B cell (primary cell): ENCODE measurements around the gene ASMTL. TPM values are rescaled to one million over a fixed set of nuclear protein-coding genes. Genes with fewer than 3 reads are reported as not detected.
"Not testable (repeated sequence)": the region's sequence is repeated elsewhere in the genome, so short reads cannot be mapped to it uniquely, and the experiment has no call there.

ENCODE experiments used
- ATAC-seq: fragments of 200-7000 bp; cut with Tn5 transposase; one replicate; pipeline ENCODE4 v1.10.0; 2021; ENCODE audit warnings: low read depth, mild to moderate bottlenecking, moderate number of reproducible peaks, moderate library complexity
- CTCF ChIA-PET: fragments of 350-600 bp; sonication (Branson Sonifier 250); formaldehyde crosslinking; loops from one replicate; lab custom pipeline; 2021; ENCODE audit warnings: antibody characterized with exemption, inconsistent platforms; lab: Charles Lee
- POLR2A ChIA-PET: fragments of 350-600 bp; sonication (Branson Sonifier 250); formaldehyde crosslinking; loops from one replicate; lab custom pipeline; 2021; ENCODE audit warnings: antibody characterized with exemption; lab: Charles Lee
- DNase-seq: peaks from one replicate; pipeline ENCODE4 v3.0.0; 2013
- H2AFZ ChIP-seq: 2 replicates; pipeline ENCODE4 v1.6.1; 2012; ENCODE audit warnings: mild to moderate bottlenecking, low read depth, low read length; ENCODE audit not compliant: insufficient read depth, poor library complexity, severe bottlenecking
- H3K27ac ChIP-seq, 2 donors: 1 replicate in 1 of 2; 2 replicates in 1 of 2; pipeline ENCODE4 v1.5.1; 2012 to 2013; ENCODE audit warnings: low read length in 2 of 2, mild to moderate bottlenecking in 2 of 2, moderate library complexity in 1 of 2
- H3K27me3 ChIP-seq, 4 experiments: fragments of 200-600 bp in 1 of 4; sonication (generic) in 1 of 4; replicated peaks in 1 of 4; 1 replicate in 2 of 4; 2 replicates in 2 of 4; pipeline versions ENCODE4 v1.6.1 to v1.7.0; 2013 to 2016; ENCODE audit warnings: low read length in 3 of 4, mild to moderate bottlenecking in 2 of 4, mixed read lengths in 1 of 4, moderate library complexity in 1 of 4; ENCODE audit not compliant: insufficient read depth in 4 of 4, control insufficient read depth in 3 of 4; ENCODE audit errors: control extremely low read depth in 1 of 4
- H3K36me3 ChIP-seq, 2 experiments: replicated peaks in 1 of 2; 1 replicate in 1 of 2; 2 replicates in 1 of 2; pipeline versions ENCODE4 v1.6.1 to v1.7.1; 2013; ENCODE audit warnings: low read length in 1 of 2; ENCODE audit not compliant: insufficient read depth in 2 of 2, control insufficient read depth in 1 of 2; ENCODE audit errors: control extremely low read depth in 1 of 2, extremely low read depth in 1 of 2
- H3K4me1 ChIP-seq, 2 donors: fragments of 200-600 bp in 1 of 2; sonication (generic) in 1 of 2; 1 replicate in 1 of 2; 2 replicates in 1 of 2; pipeline versions ENCODE4 v1.5.1 to v1.6.1; 2013 to 2017; ENCODE audit warnings: low read length in 2 of 2; ENCODE audit not compliant: control insufficient read depth in 2 of 2, insufficient read depth in 2 of 2
- H3K4me2 ChIP-seq: replicated peaks from 2 replicates; pipeline ENCODE3; 2012; ENCODE audit warnings: mild to moderate bottlenecking, low read depth, low read length; ENCODE audit not compliant: poor library complexity, severe bottlenecking
- H3K4me3 ChIP-seq, 5 experiments: fragments of 200-600 bp in 1 of 5; sonication (generic) in 1 of 5; 1 replicate in 3 of 5; 2 replicates in 2 of 5; pipeline versions ENCODE4 v1.5.1 to v1.7.0; 2011 to 2016; ENCODE audit warnings: low read length in 4 of 5, mild to moderate bottlenecking in 4 of 5, low read depth in 2 of 5, control low read depth in 1 of 5, moderate library complexity in 1 of 5; ENCODE audit not compliant: insufficient read depth in 1 of 5; ENCODE audit errors: control extremely low read depth in 1 of 5, extremely low read depth in 1 of 5
- H3K79me2 ChIP-seq: fragments of 200-600 bp; sonication (generic); one replicate; pipeline ENCODE4 v1.6.0; 2016; ENCODE audit warnings: low read length; ENCODE audit not compliant: control insufficient read depth, insufficient read depth
- H3K9ac ChIP-seq: fragments of 200-600 bp; sonication (generic); 2 replicates; pipeline ENCODE4 v1.6.1; 2017; ENCODE audit warnings: mild to moderate bottlenecking, low read length, moderate library complexity
- H3K9me3 ChIP-seq, 3 donors: one replicate each; pipeline versions ENCODE4 v1.6.1 to v1.7.1; 2013; ENCODE audit warnings: low read length in 2 of 3; ENCODE audit not compliant: control insufficient read depth in 2 of 3, insufficient read depth in 1 of 3; ENCODE audit errors: control extremely low read depth in 1 of 3
- H4K20me1 ChIP-seq: 2 replicates; pipeline ENCODE4 v1.6.0; 2012; ENCODE audit warnings: mild to moderate bottlenecking, low read length; ENCODE audit not compliant: insufficient read depth, control insufficient read depth, poor library complexity, severe bottlenecking
- H3K27ac Mint-ChIP-seq: one replicate; pipeline ENCODE4 v1.8.0; 2021; ENCODE audit warnings: mixed read lengths
- H3K27me3 Mint-ChIP-seq: one replicate; pipeline ENCODE4 v1.8.0; 2021; ENCODE audit warnings: mixed read lengths
- H3K4me1 Mint-ChIP-seq: one replicate; pipeline ENCODE4 v1.8.0; 2021; ENCODE audit warnings: mixed read lengths
- H3K4me3 Mint-ChIP-seq: one replicate; pipeline ENCODE4 v1.8.0; 2021; ENCODE audit warnings: mixed read lengths
- H3K9me3 Mint-ChIP-seq: one replicate; pipeline ENCODE4 v1.8.0; 2022; ENCODE audit warnings: mixed read lengths; ENCODE audit not compliant: insufficient read depth
- CTCF ChIP-seq: fragments of 200-600 bp; IDR thresholded peaks from one replicate; pipeline ENCODE4 v1.8.0; 2022; ENCODE audit warnings: antibody characterized with exemption, mild to moderate bottlenecking
- EZH2 ChIP-seq: IDR thresholded peaks from 2 replicates; pipeline ENCODE4 v1.6.1; 2012; ENCODE audit warnings: borderline replicate concordance, low read depth, mild to moderate bottlenecking, moderate library complexity, low read length; ENCODE audit not compliant: insufficient read depth, poor library complexity, severe bottlenecking
- WGBS: methylation state at CpG from one replicate; pipeline ENCODE4 v1.1.5; 2013; ENCODE audit warnings: missing lambda C conversion rate; ENCODE audit not compliant: insufficient coverage; 5-methylcytosine and 5-hydroxymethylcytosine counted together
- intact Hi-C: fragments of 100-400 bp; cut with micrococcal nuclease; formaldehyde crosslinking; loops from one replicate; pipeline ENCODE4 v1.10.0; 2022
- polyA plus RNA-seq: library from polyadenylated mRNA; depleted of rRNA; stranded (reverse); fragments of >200 nt; gene quantifications from 2 replicates; pipeline ENCODE4 v1.2.3, GENCODE V29; 2012
- total RNA-seq, 2 donors: library from RNA; stranded (reverse); fragments of 120-200 nt in 1 of 2; gene quantifications; 1 replicate in 1 of 2; 2 replicates in 1 of 2; pipeline versions ENCODE4 v1.2.3 to v1.2.4, GENCODE V29; 2013 to 2022

Gene ASMTL
- total and polyA plus RNA-seq, 2 donors (not counting 1 experiment from before 2014, with no cell fraction given) = 33.3 to 52.9 TPM

GRCh38 chrX:1446984-1447968 lies 5.4 kb downstream of the ASMTL start:
- Histone ChIP-seq H3K79me2 (peaks cover 67% of the 10 kb centered on the region), H4K20me1 (peaks cover 32% of the 10 kb centered on the region), H3K9me3 (peaks cover 0 to 45% (median 3%) of the 10 kb centered on the region in 3 donors), H3K4me1 (peaks cover 22 to 33% of the 10 kb centered on the region in 2 donors), H3K27ac (peak overlapping the region in 1 of 2 donors; percentile 27)
- H3K9ac ChIP-seq, POLR2A ChIA-PET, H2AFZ ChIP-seq, H3K9me3 Mint-ChIP-seq, H3K36me3 ChIP-seq, intact Hi-C loops, H3K4me2 ChIP-seq, H3K27me3 Mint-ChIP-seq, CTCF ChIA-PET, H3K4me3 Mint-ChIP-seq, H3K4me3 ChIP-seq, H3K27me3 ChIP-seq: not testable (repeated sequence)
- Mint-ChIP-seq H3K27ac (peak overlapping the region; percentile 56), H3K4me1 (peaks cover 25% of the 10 kb centered on the region)
- DNase-seq (peak; percentile 64), ATAC-seq (peak; percentile 75)
- 78% methylated on average over 12 of the region's 13 CpGs for WGBS

GRCh38 chrX:1444561-1445500 lies 7.9 kb downstream of the ASMTL start:
- peaks cover 0 to 46% (median 3%) of the 10 kb centered on the region in 3 donors for H3K9me3 ChIP-seq
- ATAC-seq (no peak), DNase-seq (no peak)
- Mint-ChIP-seq H3K9me3 (peaks cover 4% of the 10 kb centered on the region), H3K27ac (no peak overlapping the region), H3K27me3 (no peaks in the 10 kb centered on the region), H3K4me1 (peaks cover 21% of the 10 kb centered on the region), H3K4me3 (no peak overlapping the region)
- no peaks in the 10 kb centered on the region for H3K27me3 ChIP-seq
- intact Hi-C loops = no loop called here
- H3K4me1 ChIP-seq = peaks cover 8 to 12% of the 10 kb centered on the region in 2 donors
- no peak overlapping the region for H3K9ac ChIP-seq
- TF ChIP-seq CTCF (no peak), EZH2 (no peak)
- ChIA-PET POLR2A (no interaction called here), CTCF (no interaction called here)
- no peak overlapping the region for H2AFZ ChIP-seq
- peaks cover 2 to 6% of the 10 kb centered on the region in 2 experiments for H3K36me3 ChIP-seq
- H4K20me1 ChIP-seq = peaks cover 8% of the 10 kb centered on the region
- H3K4me3 ChIP-seq = no peak overlapping the region
- no peak overlapping the region for H3K27ac ChIP-seq
- no peak overlapping the region for H3K4me2 ChIP-seq
- H3K79me2 ChIP-seq = peaks cover 42% of the 10 kb centered on the region
- 94% methylated on average over 11 of the region's 19 CpGs for WGBS
